HepG2 (cell line): Measurements from ENCODE around the gene STAT5A. TPM values are rescaled to one million over a fixed set of nuclear protein-coding genes. Genes with fewer than 3 reads are reported as not detected.

ENCODE experiments used
- ADNP ChIP-seq: sonication (generic); formaldehyde crosslinking; IDR thresholded peaks from 2 replicates; pipeline ENCODE4 v1.4.0; 2020; ENCODE audit warnings: missing genetic modification reagents
- ARID5B ChIP-seq: IDR thresholded peaks from 2 replicates; pipeline ENCODE4 v1.4.0; 2020; ENCODE audit warnings: mild to moderate bottlenecking, missing genetic modification reagents
- CBX1 ChIP-seq: IDR thresholded peaks from one replicate; pipeline ENCODE4 v1.6.1; 2016; ENCODE audit warnings: antibody characterized with exemption, low read depth
- LCORL ChIP-seq, 2 experiments: fragments of 450-650 bp in 1 of 2; sonication (generic) in 1 of 2; formaldehyde crosslinking in 1 of 2; IDR thresholded peaks; 2 replicates each; pipeline versions ENCODE4 v1.5.0 to v1.6.1; 2017 to 2020; ENCODE audit warnings: antibody characterized with exemption in 1 of 2, missing genetic modification reagents in 1 of 2
- MTA1 ChIP-seq: sonication (generic); formaldehyde crosslinking; IDR thresholded peaks from 2 replicates; pipeline ENCODE4 v1.4.0; 2020; ENCODE audit warnings: missing genetic modification reagents, mild to moderate bottlenecking, borderline replicate concordance
- PHB2 ChIP-seq: fragments of 450-650 bp; IDR thresholded peaks from 2 replicates; pipeline ENCODE4 v1.6.1; 2018; ENCODE audit not compliant: partially characterized antibody
- REST ChIP-seq, 2 experiments: IDR thresholded peaks; 2 replicates each; pipeline ENCODE4 v1.6.1; 2011 to 2012; ENCODE audit warnings: low read length in 2 of 2, borderline replicate concordance in 1 of 2, low read depth in 1 of 2, mild to moderate bottlenecking in 1 of 2, moderate library complexity in 1 of 2
- RFX3 ChIP-seq: IDR thresholded peaks from 2 replicates; pipeline ENCODE4 v1.6.1; 2016; ENCODE audit warnings: missing biosample characterization, missing genetic modification reagents
- ZFP90 ChIP-seq: sonication (generic); formaldehyde crosslinking; IDR thresholded peaks from 2 replicates; pipeline ENCODE4 v1.8.0; 2022; ENCODE audit warnings: missing genetic modification reagents, mild to moderate bottlenecking, inconsistent platforms, borderline replicate concordance
- ZNF292 ChIP-seq: sonication (generic); formaldehyde crosslinking; IDR thresholded peaks from 2 replicates; pipeline ENCODE4 v1.8.1; 2022; ENCODE audit warnings: mild to moderate bottlenecking, low read depth, missing genetic modification reagents, borderline replicate concordance
- ZNF331 ChIP-seq: sonication (generic); formaldehyde crosslinking; IDR thresholded peaks from 2 replicates; pipeline ENCODE4 v1.4.0; 2020; ENCODE audit warnings: missing genetic modification reagents
- ZNF547 ChIP-seq: sonication (generic); formaldehyde crosslinking; IDR thresholded peaks from 2 replicates; pipeline ENCODE4 v1.5.1; 2020; ENCODE audit warnings: mild to moderate bottlenecking, missing genetic modification reagents
- ZNF577 ChIP-seq: sonication (generic); formaldehyde crosslinking; IDR thresholded peaks from 2 replicates; pipeline ENCODE4 v1.4.0; 2020; ENCODE audit warnings: mild to moderate bottlenecking, low read depth, missing genetic modification reagents, borderline replicate concordance
- ZNF703 ChIP-seq: sonication (generic); formaldehyde crosslinking; IDR thresholded peaks from 2 replicates; pipeline ENCODE4 v1.5.1; 2020; ENCODE audit warnings: missing genetic modification reagents, mild to moderate bottlenecking, moderate library complexity, borderline replicate concordance
- ZNF709 ChIP-seq: sonication (generic); formaldehyde crosslinking; IDR thresholded peaks from 2 replicates; pipeline ENCODE4 v1.5.0; 2020; ENCODE audit warnings: mild to moderate bottlenecking, missing genetic modification reagents
- ZNF724P ChIP-seq: sonication (generic); formaldehyde crosslinking; IDR thresholded peaks from 2 replicates; pipeline ENCODE4 v1.8.0; 2022; ENCODE audit warnings: missing genetic modification reagents, borderline replicate concordance
- ZNF775 ChIP-seq: sonication (generic); formaldehyde crosslinking; IDR thresholded peaks from 2 replicates; pipeline ENCODE4 v1.4.0; 2020; ENCODE audit warnings: missing genetic modification reagents, mild to moderate bottlenecking, moderate library complexity, borderline replicate concordance
- ZNF83 ChIP-seq: sonication (generic); formaldehyde crosslinking; IDR thresholded peaks from 2 replicates; pipeline ENCODE4 v1.4.0; 2020; ENCODE audit warnings: missing genetic modification reagents, mild to moderate bottlenecking, borderline replicate concordance
- polyA plus RNA-seq, 8 experiments: library from polyadenylated mRNA; depleted of rRNA in 3 of 8; stranded (reverse) in 7 of 8; unstranded in 1 of 8; fragments of >200 nt; fragmentation: Illumina TruSeq in 4 of 8; extraction: Trizol in 4 of 8; gene quantifications; 2 replicates each; pipeline versions ENCODE4 v1.2.1 to v1.2.3, GENCODE V29; 2011 to 2016; ENCODE audit warnings: low read depth in 4 of 8, missing spikeins in 1 of 8, mixed read lengths in 1 of 8; ENCODE audit not compliant: insufficient read depth in 1 of 8
- total RNA-seq, 5 experiments: library from RNA; depleted of rRNA; stranded (reverse); fragments of >200 nt; fragmentation: Illumina TruSeq; extraction: Trizol; gene quantifications; 2 replicates each; pipeline ENCODE4 v1.2.3, GENCODE V29; 2016; ENCODE audit warnings: low read depth in 1 of 5
- TF ChIP-seq, protein P1 (sequence below): sonication (generic); formaldehyde crosslinking; IDR thresholded peaks from 2 replicates; pipeline ENCODE4 v1.4.0; 2020; ENCODE audit warnings: missing genetic modification reagents

STAT5A gene
- total and polyA plus RNA-seq, 2 of the 13 experiments (the other 11 are each of a cell fraction or from before 2014, with no cell fraction given): 1.4 to 4.1 TPM

GRCh38 chr17:42304187-42305030 lies 16.1 kb downstream of the STAT5A start (continued):
- TF ChIP-seq ZNF775 (CRISPR knock-in tag) (no peak), ARID5B (peak; percentile 38; the same call in 1 of the 2 replicates), ZNF577 (no peak), CBX1 (no peak), REST (IDR thresholded peaks at IDR 0.05; ENCODE audit: borderline replicate concordance in 1 of 2, low read depth in 1 of 2, low read length in 2 of 2) (no peak), ZNF292 (CRISPR knock-in tag) (peak; percentile 97), LCORL (IDR thresholded peaks at IDR 0.05) (no peak), LCORL (CRISPR knock-in tag; IDR thresholded peaks at IDR 0.05) (peak; percentile 64), ZNF709 (CRISPR knock-in tag) (no peak), PHB2 (no peak), RFX3 (CRISPR knock-in tag) (no peak), ZNF83 (CRISPR knock-in tag) (no peak; the same call in 1 of the 2 replicates), ZFP90 (CRISPR knock-in tag) (peak; percentile 75; the same call in 1 of the 2 replicates), ADNP (CRISPR knock-in tag) (peak; percentile 76; the same call in 1 of the 2 replicates), ZNF331 (CRISPR knock-in tag) (no peak), ZNF724P (CRISPR knock-in tag) (no peak; the same call in 1 of the 2 replicates), ZNF703 (no peak), MTA1 (peak; percentile 93), ZNF547 (CRISPR knock-in tag) (no peak)
- TF ChIP-seq, protein P1, sequence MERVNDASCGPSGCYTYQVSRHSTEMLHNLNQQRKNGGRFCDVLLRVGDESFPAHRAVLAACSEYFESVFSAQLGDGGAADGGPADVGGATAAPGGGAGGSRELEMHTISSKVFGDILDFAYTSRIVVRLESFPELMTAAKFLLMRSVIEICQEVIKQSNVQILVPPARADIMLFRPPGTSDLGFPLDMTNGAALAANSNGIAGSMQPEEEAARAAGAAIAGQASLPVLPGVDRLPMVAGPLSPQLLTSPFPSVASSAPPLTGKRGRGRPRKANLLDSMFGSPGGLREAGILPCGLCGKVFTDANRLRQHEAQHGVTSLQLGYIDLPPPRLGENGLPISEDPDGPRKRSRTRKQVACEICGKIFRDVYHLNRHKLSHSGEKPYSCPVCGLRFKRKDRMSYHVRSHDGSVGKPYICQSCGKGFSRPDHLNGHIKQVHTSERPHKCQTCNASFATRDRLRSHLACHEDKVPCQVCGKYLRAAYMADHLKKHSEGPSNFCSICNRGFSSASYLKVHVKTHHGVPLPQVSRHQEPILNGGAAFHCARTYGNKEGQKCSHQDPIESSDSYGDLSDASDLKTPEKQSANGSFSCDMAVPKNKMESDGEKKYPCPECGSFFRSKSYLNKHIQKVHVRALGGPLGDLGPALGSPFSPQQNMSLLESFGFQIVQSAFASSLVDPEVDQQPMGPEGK (CRISPR knock-in tag): peak; percentile 32; the same call in 1 of the 2 replicates
